Ovary (tissue), 9 donors: ENCODE results near the gene DOK3. TPM values are rescaled to one million over a fixed set of nuclear protein-coding genes. Genes with fewer than 3 reads are reported as not detected.
A peak's percentile ranks its signal among the peaks of the same experiment; 100 is the strongest.
"Not testable (repeated sequence)": the region's sequence is repeated elsewhere in the genome, so short reads cannot be mapped to it uniquely, and the experiment has no call there.

Experiments
- DNase-seq, 5 donors: peaks; one replicate each; pipeline ENCODE4 v3.0.0-alpha.2; 2019 to 2020
- H3K27ac ChIP-seq, 2 donors: fragments of 200-600 bp; one replicate each; pipeline versions ENCODE4 v1.5.1 to v1.8.0; 2019 to 2022
- H3K27me3 ChIP-seq: fragments of 200-600 bp; one replicate; pipeline ENCODE4 v1.8.0; 2022
- H3K36me3 ChIP-seq: fragments of 200-600 bp; sonication (generic); one replicate; pipeline ENCODE4 v1.5.1; 2019
- H3K4me1 ChIP-seq: one replicate; pipeline ENCODE4 v1.8.1; 2013; ENCODE audit warnings: mild to moderate bottlenecking, moderate library complexity; ENCODE audit not compliant: insufficient read depth
- H3K4me3 ChIP-seq: fragments of 200-600 bp; sonication (generic); one replicate; pipeline ENCODE4 v1.5.1; 2017
- H3K9me3 ChIP-seq, 2 donors: fragments of 200-600 bp in 1 of 2; sonication (generic) in 1 of 2; one replicate each; pipeline versions ENCODE4 v1.5.1 to v1.8.1; 2013 to 2019; ENCODE audit warnings: mild to moderate bottlenecking in 1 of 2, moderate library complexity in 1 of 2
- EP300 ChIP-seq: sonication (generic); formaldehyde crosslinking; IDR thresholded peaks from one replicate; pipeline ENCODE4 v1.6.1; 2017; ENCODE audit warnings: antibody characterized with exemption
- POLR2A ChIP-seq: fragments of 450-650 bp; IDR thresholded peaks from one replicate; pipeline ENCODE4 v1.6.1; 2017; ENCODE audit warnings: antibody characterized with exemption, mild to moderate bottlenecking, moderate library complexity
- WGBS, 3 donors: extraction: QIAGEN DNeasy Blood & Tissue Kit in 1 of 3; methylation state at CpG; one replicate each; pipeline versions ENCODE4 v1.1.5 to v1.1.7; 2013 to 2017; 5-methylcytosine and 5-hydroxymethylcytosine counted together
- intact Hi-C, 4 donors: fragments of 100-400 bp; cut with DNase I; formaldehyde crosslinking; loops; one replicate each; pipeline versions ENCODE4 v1.11.0 to v1.15.1; 2022 to 2023
- polyA plus RNA-seq, 2 donors: library from polyadenylated mRNA; stranded (reverse); fragments of 200-250 nt in 1 of 2; fragments of 350-450 nt in 1 of 2; fragmentation: Illumina TruSeq in 1 of 2; extraction: RNeasy Lipid Tissue Mini Kit (QIAGEN cat#74804) in 1 of 2; gene quantifications; one replicate each; pipeline ENCODE4 v1.2.3, GENCODE V29; 2013 to 2014
- total RNA-seq, 7 donors: library from RNA; depleted of rRNA in 2 of 7; stranded (reverse); fragments of >200 nt in 2 of 7; fragmentation: NEBNext Ultra II Directional in 3 of 7; extraction: Animal tissue kit (Norgen Biotek cat#: 25700) in 3 of 7; gene quantifications; one replicate each; pipeline versions ENCODE4 v1.1.0 to v1.2.4, GENCODE V29; 2016 to 2023
- TF ChIP-seq, protein P1 (sequence below), 3 donors: fragments of 450-650 bp in 2 of 3; fragments of 200-600 bp in 1 of 3; IDR thresholded peaks; one replicate each; pipeline versions ENCODE4 v1.5.1 to v1.8.0; 2016 to 2022; ENCODE audit warnings: antibody characterized with exemption in 3 of 3, mild to moderate bottlenecking in 1 of 3
- donor health status: DM: no; HTN: no; CAD: no; lungs with moderate emphysema.
- donor health status: DM: no; HTN: no; CAD: no.
- donor health status: Bipolar disorder and iron deficiency.
- donor health status: DM: yes; HTN: yes; CAD: no.
- donor health status: DM: no; HTN: no; CAD: no.
- donor health status: DM: yes; HTN: yes; CAD: no.

The DOK3 gene
- total and polyA plus RNA-seq, 9 donors = 1.3 to 7.2 (median 2.5) TPM

DNA sequence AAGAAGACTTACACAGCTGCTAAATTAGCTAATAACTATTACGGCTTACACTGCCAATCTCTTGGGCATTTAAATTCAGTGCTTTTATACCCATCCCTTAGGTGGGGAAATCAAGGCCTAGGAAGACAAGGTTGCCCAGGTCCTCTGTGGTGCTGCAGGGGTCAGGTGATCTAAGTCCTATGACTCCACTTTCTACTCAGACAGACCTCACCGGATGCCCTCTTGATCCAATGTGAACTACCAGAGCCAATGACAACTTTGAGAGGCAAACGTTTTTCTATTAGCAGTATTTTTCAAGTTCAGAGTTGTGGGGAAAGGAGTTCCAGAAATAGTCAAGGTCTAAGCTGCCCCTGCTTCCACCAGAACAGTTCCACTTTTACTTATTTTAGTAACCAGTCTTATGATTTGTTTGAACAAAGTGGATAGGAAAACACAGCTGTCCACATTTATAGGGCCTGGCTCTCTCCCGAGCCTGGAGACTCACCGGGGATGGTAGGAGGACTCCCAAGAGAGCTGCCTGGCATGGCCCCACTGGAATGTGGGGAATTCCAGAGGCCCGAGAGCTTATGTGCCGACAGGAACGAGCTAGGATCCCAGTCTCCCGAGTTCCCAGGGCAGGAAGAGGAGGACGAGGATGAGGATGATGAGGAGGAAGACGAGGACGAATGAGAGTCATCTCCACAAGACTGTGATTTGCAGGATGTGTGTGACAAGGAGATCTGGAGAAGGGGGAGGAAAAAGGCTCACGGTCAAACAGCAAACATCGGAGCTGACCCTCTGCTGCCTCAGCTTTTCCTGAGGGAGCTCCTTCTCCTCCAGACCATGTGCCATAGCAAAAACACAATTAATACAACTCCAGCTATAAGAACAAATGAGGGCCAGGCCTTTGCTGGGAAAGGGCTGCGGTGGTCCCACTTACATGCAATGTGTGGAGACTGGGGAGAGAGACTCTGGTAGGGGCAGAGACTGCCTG is 28.0 kb upstream of the DOK3 start:
- TF ChIP-seq, protein P1, sequence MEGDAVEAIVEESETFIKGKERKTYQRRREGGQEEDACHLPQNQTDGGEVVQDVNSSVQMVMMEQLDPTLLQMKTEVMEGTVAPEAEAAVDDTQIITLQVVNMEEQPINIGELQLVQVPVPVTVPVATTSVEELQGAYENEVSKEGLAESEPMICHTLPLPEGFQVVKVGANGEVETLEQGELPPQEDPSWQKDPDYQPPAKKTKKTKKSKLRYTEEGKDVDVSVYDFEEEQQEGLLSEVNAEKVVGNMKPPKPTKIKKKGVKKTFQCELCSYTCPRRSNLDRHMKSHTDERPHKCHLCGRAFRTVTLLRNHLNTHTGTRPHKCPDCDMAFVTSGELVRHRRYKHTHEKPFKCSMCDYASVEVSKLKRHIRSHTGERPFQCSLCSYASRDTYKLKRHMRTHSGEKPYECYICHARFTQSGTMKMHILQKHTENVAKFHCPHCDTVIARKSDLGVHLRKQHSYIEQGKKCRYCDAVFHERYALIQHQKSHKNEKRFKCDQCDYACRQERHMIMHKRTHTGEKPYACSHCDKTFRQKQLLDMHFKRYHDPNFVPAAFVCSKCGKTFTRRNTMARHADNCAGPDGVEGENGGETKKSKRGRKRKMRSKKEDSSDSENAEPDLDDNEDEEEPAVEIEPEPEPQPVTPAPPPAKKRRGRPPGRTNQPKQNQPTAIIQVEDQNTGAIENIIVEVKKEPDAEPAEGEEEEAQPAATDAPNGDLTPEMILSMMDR (IDR thresholded peaks at IDR 0.05) = no peak
- TF ChIP-seq POLR2A (no peak), EP300 (no peak)
- peak in 3 of 5 donors; percentile 33 to 83 (median 58) for DNase-seq
- 12 to 16% (median 14%) methylated on average over 15 of the region's 15 CpGs for WGBS, 3 donors
- H3K9me3 ChIP-seq = no peaks in the 10 kb centered on the region
- H3K27me3 ChIP-seq = no peaks in the 10 kb centered on the region
- H3K4me1 ChIP-seq = peaks cover 8% of the 10 kb centered on the region
- H3K27ac ChIP-seq = peak overlapping the region in 1 of 2 donors; percentile 26
- no peaks in the 10 kb centered on the region for H3K36me3 ChIP-seq
- intact Hi-C loops = no loop called here
- no peak overlapping the region for H3K4me3 ChIP-seq

- DNase-seq = no peak
- Histone ChIP-seq H3K36me3 (no peaks in the 10 kb centered on the region), H3K27me3 (no peaks in the 10 kb centered on the region), H3K4me3 (no peak overlapping the region), H3K4me1 (peaks cover 8% of the 10 kb centered on the region), H3K9me3 (no peaks in the 10 kb centered on the region), H3K27ac (peak overlapping the region in 1 of 2 donors; percentile 26)
- 84 to 90% (median 88%) methylated on average over 10 of the region's 10 CpGs for WGBS, 3 donors
- intact Hi-C loops = no loop called here
- no peak for TF ChIP-seq POLR2A
- no peak for TF ChIP-seq EP300
- TF ChIP-seq, protein P1 (IDR thresholded peaks at IDR 0.05) = no peak
Measured at GRCh38 chr5:177536386-177536785, 26.8 kb upstream of the DOK3 start.

GRCh38 chr5:177535125-177535524 is 25.5 kb upstream of the DOK3 start:
- Histone ChIP-seq H3K36me3 (no peaks in the 10 kb centered on the region), H3K27me3 (no peaks in the 10 kb centered on the region), H3K9me3 (no peaks in the 10 kb centered on the region), H3K4me3 (no peak overlapping the region), H3K27ac (no peak overlapping the region), H3K4me1 (peaks cover 8% of the 10 kb centered on the region)
- DNase-seq = no peak
- intact Hi-C loops = no loop called here
- no peak for TF ChIP-seq POLR2A
- TF ChIP-seq, protein P1 (IDR thresholded peaks at IDR 0.05) = no peak
- no peak for TF ChIP-seq EP300
- 92 to 93% (median 92%) methylated on average over 7 of the region's 7 CpGs for WGBS, 3 donors

GRCh38 chr5:177534433-177534832 is 24.8 kb upstream of the DOK3 start:
- H3K27me3 ChIP-seq, H3K36me3 ChIP-seq, H3K9me3 ChIP-seq, DNase-seq, H3K4me1 ChIP-seq, H3K27ac ChIP-seq, H3K4me3 ChIP-seq, intact Hi-C loops: not testable (repeated sequence)
- 91 to 96% (median 93%) methylated on average over 7 of the region's 7 CpGs for WGBS, 3 donors
